GM12892 (cell line): ENCODE data around the gene VAV2.

ENCODE experiments used
- DNase-seq: peaks from one replicate; pipeline ENCODE4 v3.0.0; 2011; ENCODE audit not compliant: insufficient read length
- FAIRE-seq: peaks from 2 replicates; lab custom pipeline; 2011; peaks lifted over from hg19 to GRCh38; lab: Jason Lieb, UNC
- POLR2A ChIP-seq: IDR thresholded peaks from 2 replicates; pipeline ENCODE4 v1.6.1; 2011; ENCODE audit warnings: low read depth, low read length, control low read depth
- POLR2AphosphoS5 ChIP-seq: IDR thresholded peaks from 2 replicates; pipeline ENCODE4 v1.6.1; 2011; ENCODE audit warnings: low read depth, low read length, control low read depth
- TAF1 ChIP-seq: IDR thresholded peaks from 2 replicates; pipeline ENCODE4 v1.6.1; 2011; ENCODE audit warnings: low read depth, mild to moderate bottlenecking, control low read depth, low read length, borderline replicate concordance

VAV2 gene

GRCh38 chr9:133919253-133920115 is 72.6 kb downstream of the VAV2 start:
- FAIRE-seq (no peak), DNase-seq (no peak)
- no peak for TF ChIP-seq POLR2A
- TF ChIP-seq POLR2AphosphoS5 = no peak
- TF ChIP-seq TAF1 = no peak

GRCh38 chr9:133918111-133918813 is 73.9 kb downstream of the VAV2 start:
- DNase-seq (no peak), FAIRE-seq (no peak)
- TF ChIP-seq POLR2AphosphoS5 (no peak), TAF1 (no peak), POLR2A (no peak)

- TF ChIP-seq POLR2A = no peak
- no peak for TF ChIP-seq TAF1
- no peak for TF ChIP-seq POLR2AphosphoS5
- FAIRE-seq (no peak), DNase-seq (no peak)
These were observed 74.7 kb downstream of the VAV2 start for GRCh38 chr9:133917375-133917774.

DNA sequence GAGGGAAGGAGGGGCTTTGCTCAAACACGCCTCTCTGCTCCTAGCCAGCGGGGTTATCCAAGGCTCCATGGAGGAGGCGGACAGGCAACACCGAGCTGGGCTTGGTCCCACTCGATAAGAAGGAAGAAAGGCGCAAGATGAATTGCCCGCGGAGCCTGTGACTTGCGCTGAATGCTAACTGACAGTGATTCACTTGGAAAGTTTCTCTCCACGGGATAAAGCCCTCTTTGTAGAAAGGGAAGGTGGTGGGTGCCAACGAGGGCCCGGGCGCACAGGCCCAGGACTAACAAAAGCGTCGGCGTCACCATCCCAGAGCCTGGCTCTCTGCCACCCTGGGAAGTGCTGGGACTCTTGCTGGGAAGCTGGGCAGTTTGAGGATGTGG is 76.0 kb downstream of the VAV2 start:
- DNase-seq (no peak), FAIRE-seq (no peak)
- TF ChIP-seq POLR2AphosphoS5 (no peak), POLR2A (no peak), TAF1 (no peak)

DNA sequence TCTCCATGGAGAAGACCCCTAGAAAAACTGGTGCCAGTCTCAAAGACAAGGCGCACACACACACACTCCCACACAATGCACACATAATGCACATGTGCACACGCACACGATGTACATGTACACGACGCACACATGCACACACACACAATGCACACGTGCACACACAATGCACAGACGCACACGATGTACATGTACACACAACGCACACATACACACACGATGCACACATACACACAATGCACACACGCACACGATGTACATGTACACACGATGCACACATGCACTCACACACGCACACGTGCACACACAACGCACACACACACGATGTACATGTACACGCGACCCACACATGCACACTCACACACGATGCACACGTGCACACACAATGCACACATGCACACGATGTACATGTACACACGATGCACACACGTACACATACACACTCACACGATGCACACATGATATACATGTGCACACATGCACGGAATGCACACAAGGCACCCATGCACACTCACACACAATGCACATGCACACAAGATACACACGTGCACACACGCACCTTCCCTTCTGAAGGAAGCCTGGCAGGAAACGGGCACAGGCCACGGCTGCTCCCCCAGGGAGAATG is 76.5 kb downstream of the VAV2 start:
- DNase-seq = no peak
- FAIRE-seq = no peak
- no peak for TF ChIP-seq POLR2AphosphoS5
- no peak for TF ChIP-seq POLR2A
- no peak for TF ChIP-seq TAF1

DNA sequence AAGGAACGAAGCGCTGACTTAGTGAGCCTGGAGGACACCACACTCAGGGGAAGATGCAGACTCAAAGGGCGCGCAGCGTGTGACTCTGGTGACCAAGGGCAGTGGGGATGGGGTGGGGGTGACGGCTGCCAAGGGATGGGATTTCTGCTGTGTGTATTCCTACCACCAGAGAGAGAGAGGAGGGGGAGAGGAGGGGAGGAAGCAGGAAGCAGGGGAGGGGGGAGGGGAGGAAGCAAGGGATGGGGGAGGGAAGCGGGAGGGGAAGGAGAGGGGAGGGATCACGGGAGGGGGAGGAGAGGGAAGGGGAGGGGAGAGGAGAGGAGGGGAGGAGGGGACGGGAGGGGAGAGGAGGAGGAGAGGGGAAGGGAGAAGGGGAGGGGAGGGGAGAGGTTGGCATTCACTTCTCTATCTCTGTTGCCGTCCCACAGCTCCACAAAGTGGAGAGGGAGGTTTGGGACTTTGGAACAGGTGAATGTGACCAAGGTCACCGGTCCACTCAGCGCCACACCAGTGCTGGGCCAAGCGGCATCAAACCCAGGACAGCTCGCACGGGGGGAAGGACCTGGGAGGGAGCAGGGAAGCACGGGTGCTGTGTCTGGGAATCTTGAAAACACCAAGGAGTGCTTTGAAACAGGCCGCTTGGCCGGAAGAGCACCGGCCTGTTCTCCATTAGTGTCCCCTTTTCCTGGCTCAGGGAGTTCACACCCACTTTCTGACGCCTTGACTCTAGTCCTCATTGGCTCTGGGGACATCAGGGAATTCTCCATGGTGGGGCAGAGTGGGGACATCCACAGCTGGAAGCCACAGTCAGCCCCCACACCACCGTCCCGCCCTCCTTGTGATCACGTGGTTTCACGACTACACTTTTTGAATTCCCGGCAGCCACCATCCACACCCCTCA is 77.4 kb downstream of the VAV2 start:
- FAIRE-seq = no peak
- TF ChIP-seq TAF1 = no peak
- TF ChIP-seq POLR2A = no peak
- TF ChIP-seq POLR2AphosphoS5 = no peak
- no peak for DNase-seq

DNA sequence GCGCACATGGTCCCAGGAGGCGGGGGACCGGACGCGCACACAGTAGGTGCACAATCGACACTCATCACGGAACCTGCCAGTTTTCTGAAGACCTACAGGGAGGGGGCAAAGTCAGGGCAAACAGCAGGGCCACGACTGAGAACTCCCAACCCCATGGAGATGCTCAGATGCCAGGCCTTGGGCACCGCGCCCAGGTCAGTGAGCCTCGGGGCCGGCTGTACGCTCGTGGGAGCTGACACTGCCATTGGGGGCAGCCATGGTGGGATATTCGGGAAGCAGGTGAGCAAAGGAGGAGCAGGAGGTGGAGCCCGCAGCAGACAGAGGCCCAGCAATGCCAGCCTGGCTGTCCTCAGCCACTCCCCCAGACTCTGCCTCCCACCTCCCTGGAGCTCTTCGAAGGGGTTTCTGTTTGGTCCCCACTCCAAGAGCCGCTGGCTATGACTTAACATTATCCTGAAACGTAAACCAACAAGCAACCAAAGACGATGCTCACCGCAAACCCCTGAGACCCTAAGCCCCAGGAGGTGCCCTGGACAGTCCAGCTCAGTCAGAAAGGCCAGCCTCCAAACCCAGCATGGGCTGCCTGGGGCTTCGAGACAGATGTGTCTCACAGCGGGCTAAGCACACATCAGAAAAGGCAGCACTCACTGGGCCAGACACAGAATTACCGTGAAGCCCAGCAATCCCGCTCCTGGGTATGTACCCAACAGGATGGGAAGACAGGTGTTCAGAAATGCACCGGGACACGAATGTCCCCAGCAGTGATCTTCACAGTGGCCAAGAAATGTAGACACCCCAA is 78.4 kb downstream of the VAV2 start:
- TF ChIP-seq POLR2AphosphoS5 (no peak), POLR2A (no peak), TAF1 (no peak)
- FAIRE-seq = no peak
- no peak for DNase-seq

DNA sequence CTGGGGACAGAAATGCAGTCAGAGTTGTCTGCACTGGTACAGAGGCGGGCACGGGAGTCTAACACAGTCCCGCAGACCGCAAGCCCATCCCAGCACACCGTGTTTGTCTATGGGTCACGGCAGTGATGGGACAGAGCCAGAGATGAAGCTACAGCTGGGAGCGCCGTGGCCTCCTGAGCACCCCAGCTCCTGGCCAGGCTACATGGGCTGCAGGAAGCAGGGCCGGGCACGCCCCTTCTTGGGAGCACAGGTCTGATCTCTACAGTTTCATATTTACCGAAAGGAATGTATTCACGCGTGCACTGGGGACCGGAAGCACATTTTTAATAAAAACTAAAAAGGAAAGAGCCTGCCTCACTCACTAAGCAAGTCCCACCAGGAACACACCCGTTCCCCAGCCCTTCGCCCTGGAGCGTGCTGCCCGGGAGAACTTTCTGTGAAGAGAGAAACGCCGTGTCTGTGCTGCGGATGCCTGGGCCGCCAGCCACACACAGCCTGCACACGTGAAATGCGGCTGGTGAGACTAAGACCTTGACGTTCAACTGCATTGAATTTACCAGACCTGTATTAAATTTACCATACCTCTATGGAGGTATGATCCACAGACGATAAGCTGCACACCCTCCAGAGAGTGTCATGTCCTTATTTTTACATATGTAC is 81.1 kb downstream of the VAV2 start:
- TF ChIP-seq POLR2AphosphoS5 (no peak), POLR2A (no peak), TAF1 (no peak)
- DNase-seq (no peak), FAIRE-seq (no peak)

DNA sequence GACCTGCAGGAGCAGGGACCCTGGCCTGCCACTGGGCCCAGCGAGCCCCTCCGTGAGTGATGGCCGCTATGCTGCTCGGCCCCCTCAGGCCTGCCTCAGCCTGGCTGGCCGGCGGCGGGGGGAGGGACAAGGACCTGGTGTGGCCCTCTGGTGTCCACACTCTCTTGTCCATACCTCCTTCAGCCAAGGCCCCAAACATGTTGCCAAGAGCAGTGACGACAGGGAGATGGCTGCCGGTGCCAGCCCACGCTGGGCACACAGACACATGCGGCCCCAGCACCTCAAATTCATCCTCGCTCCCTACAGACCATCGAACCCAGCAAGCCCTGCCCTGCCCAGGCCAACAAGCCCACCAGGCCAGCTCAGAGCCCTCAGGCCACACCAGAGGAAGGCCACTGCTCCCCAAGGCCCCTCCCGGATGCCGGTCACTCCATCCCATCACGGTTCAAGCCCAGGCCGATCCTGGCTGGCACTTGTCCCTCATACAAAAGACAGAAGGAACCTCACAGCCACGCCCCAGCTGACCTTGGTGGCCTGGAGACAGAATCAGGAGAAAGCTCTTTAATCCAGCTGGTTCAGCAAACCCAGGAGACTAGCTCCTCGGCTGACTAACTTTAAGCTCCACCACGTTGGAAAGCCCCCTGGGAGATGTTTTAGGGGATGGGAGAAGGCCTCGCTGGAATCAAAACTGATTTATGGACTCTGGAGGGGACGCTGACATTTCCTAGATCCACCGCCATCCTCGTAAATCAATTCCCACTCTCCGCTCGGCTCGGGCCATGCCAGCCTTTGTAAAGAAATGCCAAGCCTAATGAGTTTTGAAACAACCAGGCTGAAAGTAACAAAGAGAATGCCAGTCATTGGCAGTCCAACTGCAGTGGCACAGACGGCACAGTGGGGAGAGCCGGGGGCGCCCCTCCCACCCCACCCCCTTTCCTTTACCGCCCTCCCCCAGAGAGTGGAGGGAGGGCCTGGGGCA is 84.9 kb downstream of the VAV2 start:
- TF ChIP-seq TAF1 (no peak), POLR2A (no peak)
- DNase-seq (no peak), FAIRE-seq (no peak)
